BJ (cell line): ENCODE measurements around the gene OTOA. TPM values are rescaled to one million over a fixed set of nuclear protein-coding genes. Genes with fewer than 3 reads are reported as not detected.

Experiments used
- CTCF ChIA-PET: fragments of 350-600 bp; formaldehyde crosslinking; extraction: SDS; loops from one replicate; lab custom pipeline; 2021; ENCODE audit warnings: antibody characterized with exemption, inconsistent platforms; lab: Yijun Ruan, JAX
- POLR2A ChIA-PET: fragments of 300-600 bp; sonication (Branson Sonifier 250); formaldehyde crosslinking; extraction: SDS; loops from one replicate; lab custom pipeline; 2021; ENCODE audit warnings: antibody characterized with exemption; lab: Charles Lee
- DNase-seq: peaks from one replicate; pipeline ENCODE4 v3.0.0-alpha.2; 2011; ENCODE audit warnings: low read depth
- H3K27me3 ChIP-seq: 2 replicates; pipeline ENCODE4 v1.6.0; 2011; ENCODE audit warnings: low read length; ENCODE audit not compliant: control insufficient read depth, insufficient read depth
- H3K36me3 ChIP-seq: 2 replicates; pipeline ENCODE4 v1.5.1; 2011; ENCODE audit warnings: low read length; ENCODE audit not compliant: control insufficient read depth, insufficient read depth
- H3K4me3 ChIP-seq: 2 replicates; pipeline ENCODE4 v1.5.1; 2011; ENCODE audit warnings: low read depth, mild to moderate bottlenecking, control low read depth, low read length
- CTCF ChIP-seq: IDR thresholded peaks from 2 replicates; pipeline ENCODE4 v1.5.1; 2011; ENCODE audit warnings: low read depth, mild to moderate bottlenecking, control low read depth, inconsistent platforms, low read length, moderate library complexity; ENCODE audit not compliant: insufficient read depth
- polyA minus RNA-seq: library from RNA; depleted of rRNA, polyadenylated mRNA; stranded (reverse); fragments of >200 nt; gene quantifications from 2 replicates; pipeline ENCODE4 v1.2.3, GENCODE V29; 2011; rRNA and poly(A)+ RNA removed
- polyA plus RNA-seq: library from polyadenylated mRNA; depleted of rRNA; stranded (reverse); fragments of >200 nt; gene quantifications from 2 replicates; pipeline ENCODE4 v1.2.3, GENCODE V29; 2011; rRNA removed

Gene OTOA
- polyA plus RNA-seq (0.04 TPM in 1 of 2 replicates, not detected in the other), polyA minus RNA-seq (0.05 TPM in 1 of 2 replicates, not detected in the other)

- TF ChIP-seq CTCF = no peak
- H3K27me3 ChIP-seq = peaks cover 4% of the 10 kb centered on the region
- peak within 1 kb of the TSS; percentile 11; the same call in 1 of the 2 replicates for H3K4me3 ChIP-seq
- ChIA-PET POLR2A (interaction anchor here (0.6 kb wide), 1 partner anchor 74 kb away, joined by 6 read pairs; no protein-coding TSS in a partner anchor), CTCF (interaction anchor here (1.3 kb wide), 1 partner anchor 47 kb away, joined by 4 read pairs; no protein-coding TSS in a partner anchor)
- no peaks in the 10 kb centered on the region for H3K36me3 ChIP-seq
- no peak for DNase-seq
Measured at GRCh38 chr16:21663889-21664647, at the start of gene OTOA. OTOA (plus strand) TSS chr16:21663968; CDS start chr16:21678515, 14,547 bp downstream.

- Histone ChIP-seq H3K27me3 (no peaks in the 10 kb centered on the region), H3K4me3 (no peak overlapping the region), H3K36me3 (no peaks in the 10 kb centered on the region)
- DNase-seq = no peak
- no peak for TF ChIP-seq CTCF
- POLR2A ChIA-PET = no interaction called here
- CTCF ChIA-PET = no interaction called here
Measured at GRCh38 chr16:21614896-21615295, 48.9 kb upstream of the OTOA start.

- DNase-seq = no peak
- no peak overlapping the region for H3K4me3 ChIP-seq
- H3K27me3 ChIP-seq = no peaks in the 10 kb centered on the region
- ChIA-PET CTCF (no interaction called here), POLR2A (no interaction called here)
- no peak for TF ChIP-seq CTCF
- no peaks in the 10 kb centered on the region for H3K36me3 ChIP-seq
Measured at GRCh38 chr16:21617607-21618006, 46.2 kb upstream of the OTOA start.

- TF ChIP-seq CTCF = no peak
- H3K36me3 ChIP-seq = no peaks in the 10 kb centered on the region
- no peak for DNase-seq
- CTCF ChIA-PET = interaction anchor here (1.0 kb wide), 1 partner anchor 14 kb away, joined by 6 read pairs; no protein-coding TSS in a partner anchor
- POLR2A ChIA-PET = no interaction called here
- H3K27me3 ChIP-seq = no peaks in the 10 kb centered on the region
- no peak overlapping the region for H3K4me3 ChIP-seq
Measured at GRCh38 chr16:21618281-21618680, 45.5 kb upstream of the OTOA start.

GRCh38 chr16:21619765-21620425, 43.9 kb upstream of the OTOA start:
- Histone ChIP-seq H3K4me3 (no peak overlapping the region), H3K27me3 (no peaks in the 10 kb centered on the region), H3K36me3 (no peaks in the 10 kb centered on the region)
- POLR2A ChIA-PET = no interaction called here
- TF ChIP-seq CTCF = no peak
- CTCF ChIA-PET = interaction anchor here (1.1 kb wide), 1 partner anchor 8 kb away, joined by 4 read pairs; no protein-coding TSS in a partner anchor
- no peak for DNase-seq
